HPDE6-E6E7 (cell line): ENCODE measurements around the gene LRP10.

Experiments
- DNase-seq: peaks from one replicate; pipeline ENCODE4 v3.0.0; 2011; ENCODE audit warnings: missing footprints; ENCODE audit errors: extremely low spot score

Gene LRP10

DNA sequence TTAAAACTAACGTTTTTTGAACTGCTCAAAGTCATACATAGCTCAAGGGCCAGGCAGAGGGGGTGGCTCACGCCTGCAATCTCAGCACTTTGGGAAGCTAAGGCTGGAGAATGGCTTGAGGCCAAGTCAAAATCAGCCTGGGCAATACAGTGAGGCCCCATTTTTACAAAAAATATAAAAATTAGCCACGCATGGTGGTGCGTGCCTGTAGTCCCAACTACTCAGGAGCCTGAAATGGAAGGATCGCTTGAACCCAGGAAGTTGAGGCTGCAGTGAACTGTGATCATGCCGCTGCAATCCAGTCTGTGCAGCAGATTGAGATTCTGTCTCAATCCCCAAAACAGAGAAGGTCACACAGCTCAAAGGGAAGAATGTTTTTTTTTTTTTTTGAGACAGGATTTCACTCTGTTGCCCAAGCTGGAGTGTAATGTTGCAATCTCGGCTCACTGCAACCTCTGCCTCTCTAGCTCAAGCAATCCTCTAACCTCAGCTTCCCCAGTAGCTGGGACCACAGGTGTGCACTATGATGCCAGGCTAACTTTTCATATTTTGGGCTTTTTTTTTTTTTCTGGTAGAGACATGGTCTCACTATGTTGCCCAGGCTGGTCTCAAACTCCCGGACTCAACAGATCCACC lies 44.5 kb downstream of the LRP10 start:
- DNase-seq, result no peak

GRCh38 chr14:22918804-22919600 lies 47.5 kb downstream of the LRP10 start, which contains the start of gene RBM23:
Gene RBM23, minus strand, starts transcription at chr14:22919149.
- peak; percentile 94 for DNase-seq

- no peak for DNase-seq
These were observed 48.0 kb downstream of the LRP10 start for GRCh38 chr14:22919601-22919921.

- no peak for DNase-seq
These were observed 49.2 kb downstream of the LRP10 start for GRCh38 chr14:22920697-22921096.

DNA sequence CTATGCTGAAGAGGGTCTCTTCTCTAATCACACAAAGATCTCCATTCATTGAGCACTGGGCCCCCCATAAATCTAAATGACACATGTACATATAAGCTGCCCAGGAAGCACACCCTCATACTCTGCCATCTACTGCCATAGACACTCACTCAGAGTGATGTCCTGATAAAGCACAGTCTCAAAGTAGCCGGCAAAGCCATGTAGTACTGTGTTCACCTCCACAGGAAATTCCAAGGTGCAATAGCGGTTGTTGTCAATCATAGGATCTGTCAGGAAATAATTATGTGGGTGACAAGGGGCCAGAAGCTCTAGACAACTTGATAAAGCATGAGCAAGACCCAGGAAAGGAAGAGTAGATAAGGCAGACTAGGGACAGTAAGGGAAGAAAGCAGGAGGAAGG lies 50.8 kb downstream of the LRP10 start:
- no peak for DNase-seq

DNA sequence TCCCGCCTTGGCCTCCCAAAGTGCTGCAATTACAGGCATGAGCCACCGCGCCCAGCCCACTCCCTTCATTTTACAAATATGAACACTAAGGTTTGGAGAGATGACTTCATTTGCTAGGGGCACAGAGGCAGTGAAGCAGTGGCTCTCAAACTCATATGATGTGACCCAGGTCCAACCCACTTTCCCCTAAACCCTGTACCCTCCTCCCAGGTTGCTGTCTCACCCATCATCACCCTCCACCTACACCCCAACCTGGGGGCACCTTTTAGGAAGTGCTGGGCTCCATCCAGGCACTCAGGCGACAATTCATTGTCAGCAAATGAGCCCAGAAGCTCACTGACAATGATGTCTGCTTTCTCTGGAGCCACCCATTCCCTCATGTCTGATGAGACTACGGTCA lies 52.2 kb downstream of the LRP10 start:
- DNase-seq, result no peak

DNA sequence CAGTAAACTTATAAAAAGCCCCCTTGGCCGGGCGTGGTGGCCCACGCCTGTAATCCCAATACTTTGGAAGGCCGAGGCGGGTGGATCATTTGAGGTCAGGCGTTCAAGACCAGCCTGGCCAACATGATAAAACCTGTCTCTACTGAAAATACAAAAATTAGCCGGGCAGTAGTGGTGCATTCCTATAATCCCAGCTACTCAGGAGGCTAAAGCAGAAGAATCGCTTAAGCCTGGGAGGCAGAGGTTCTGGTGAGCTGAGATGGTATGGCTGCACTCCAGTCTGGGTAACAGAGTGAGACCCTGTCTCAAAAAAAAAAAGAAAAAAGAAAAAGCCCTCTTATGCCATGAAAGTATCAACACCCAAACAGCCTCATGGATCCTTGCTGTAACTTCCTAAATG lies 54.0 kb downstream of the LRP10 start:
- no peak for DNase-seq

DNA sequence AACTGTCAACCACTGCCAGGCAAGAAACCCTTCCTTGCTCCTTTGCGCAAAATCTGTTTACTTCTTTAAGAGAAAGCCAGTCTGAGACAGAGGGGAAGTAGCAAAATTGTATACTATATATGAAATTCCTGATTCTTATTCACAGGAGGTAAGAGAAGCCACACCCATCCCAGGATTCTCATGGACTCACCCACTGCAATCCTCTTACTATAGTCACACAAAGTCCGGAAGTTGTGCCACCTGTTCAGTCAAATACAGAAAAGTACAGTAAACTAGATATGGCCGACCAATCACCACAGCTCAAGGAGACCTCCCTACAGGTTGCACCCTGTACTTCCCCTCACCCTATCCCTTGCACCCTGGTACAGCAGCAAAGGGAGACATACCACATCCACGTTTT lies 54.8 kb downstream of the LRP10 start:
- DNase-seq, result peak; percentile 78

DNA sequence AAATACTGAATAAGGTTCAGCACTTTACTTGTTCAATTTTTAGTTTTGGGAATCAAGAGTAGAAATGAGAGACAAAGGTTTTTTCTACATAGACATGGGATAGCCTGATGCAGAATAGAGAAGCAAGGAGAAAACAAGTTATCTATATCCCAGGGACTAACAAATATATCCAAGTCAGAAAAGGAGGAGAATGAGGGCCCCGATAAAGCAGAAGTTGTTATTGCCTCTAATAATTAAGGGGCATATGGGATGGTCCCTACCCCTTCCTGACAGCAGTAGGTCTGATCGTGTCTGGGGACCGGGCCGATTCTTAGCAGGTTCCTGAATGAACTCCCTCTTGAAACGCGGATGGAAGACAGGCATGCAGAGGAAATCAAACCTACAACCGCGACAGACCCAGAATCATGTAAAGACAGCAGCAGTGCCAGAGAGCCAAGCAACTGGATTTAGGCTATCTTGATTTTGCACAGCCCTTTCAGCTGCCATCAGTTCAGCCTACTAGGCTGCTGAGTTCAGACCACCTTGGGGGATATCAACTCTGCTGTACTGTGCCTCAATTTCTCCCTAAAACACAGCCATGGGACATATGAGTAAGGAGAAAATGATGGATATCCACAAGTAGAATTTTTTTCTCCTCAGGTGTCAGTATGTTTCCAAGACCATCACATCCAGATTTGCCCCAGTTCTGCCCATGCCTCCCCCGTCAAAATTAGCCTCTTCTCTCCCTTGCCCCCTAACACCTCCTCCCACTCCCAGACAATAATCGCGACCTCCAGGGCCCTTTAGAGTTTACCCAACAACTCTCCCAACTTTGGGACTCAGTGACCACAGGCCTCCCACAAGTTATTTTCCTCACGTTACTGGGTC lies 56.9 kb downstream of the LRP10 start:
- no peak for DNase-seq

DNA sequence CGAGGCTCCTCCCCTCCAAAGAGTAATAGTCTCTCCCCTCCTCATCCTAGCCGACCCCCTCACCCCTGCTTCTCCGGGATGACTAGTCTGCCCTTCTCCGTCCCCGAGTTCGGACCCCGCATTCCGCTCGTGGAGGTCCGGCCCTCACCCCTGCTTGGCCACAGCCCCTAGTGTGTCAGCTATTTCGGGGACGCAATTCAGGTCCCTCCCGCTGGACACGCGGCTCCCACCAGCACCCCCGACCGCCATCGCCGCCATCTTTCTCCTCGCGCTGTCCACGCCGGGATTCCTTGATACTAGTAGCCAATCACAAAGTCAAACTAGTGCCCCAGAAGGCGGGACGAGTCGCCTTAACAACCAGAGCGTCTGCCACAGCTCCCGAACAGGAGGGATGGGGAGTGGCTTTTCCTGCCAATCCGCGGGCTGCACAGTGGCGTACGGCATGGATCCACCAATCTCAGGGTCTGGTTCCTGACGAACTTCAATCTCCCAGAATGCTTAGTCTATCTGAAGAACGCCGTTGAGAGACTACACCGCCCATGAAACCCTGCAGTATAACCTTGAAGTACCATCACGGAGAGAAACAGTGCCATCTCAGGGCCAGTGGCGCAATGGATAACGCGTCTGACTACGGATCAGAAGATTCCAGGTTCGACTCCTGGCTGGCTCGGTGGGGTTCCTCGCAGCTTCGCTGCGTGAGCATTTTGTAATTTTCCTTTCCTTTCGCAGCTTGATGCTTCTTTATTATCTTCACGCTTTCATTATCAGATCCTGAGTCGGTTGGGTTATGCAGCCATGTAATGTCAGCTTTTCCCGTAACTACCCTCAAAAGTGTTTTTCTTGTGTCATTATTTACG lies 57.8 kb downstream of the LRP10 start, which contains the start of gene PRMT5:
Gene PRMT5, minus strand, starts transcription at position 273 of the 857 bp plus-strand sequence. Its CDS starts 15 bp downstream, at position 258.
- peak; percentile 98 for DNase-seq

- DNase-seq, result no peak
These were observed 58.4 kb downstream of the LRP10 start for GRCh38 chr14:22929961-22930364.
